ENCODE data around the gene OTOS. TPM values are rescaled to one million over a fixed set of nuclear protein-coding genes. Genes with fewer than 3 reads are reported as not detected.

Gene OTOS
- polyA plus RNA-seq, 4 donors = 0.21 to 0.55 (median 0.28) TPM

DNA sequence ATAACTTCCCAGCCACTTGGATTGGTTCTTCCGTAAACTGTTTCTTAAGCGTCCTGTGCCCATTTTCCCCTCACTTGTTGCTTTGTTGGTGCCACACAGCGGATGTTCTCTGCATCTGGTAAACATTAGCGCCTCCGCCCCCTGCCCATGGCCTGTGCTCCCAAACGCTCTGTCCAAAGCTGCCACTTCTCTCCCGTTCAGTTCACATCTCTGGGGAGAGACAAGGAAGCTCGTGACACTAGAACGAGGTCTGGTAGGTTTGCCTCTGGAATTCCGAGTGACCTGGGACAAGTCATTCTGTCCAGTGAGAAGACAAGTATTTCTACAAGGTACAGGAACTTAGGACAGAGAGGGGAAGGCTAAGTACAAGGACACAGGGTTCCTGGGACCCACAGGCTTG, 13.7 kb downstream of the OTOS start:
- DNase-seq (ENCODE audit: low read depth in 4 of 4, low spot score in 2 of 4) = no peak

DNA sequence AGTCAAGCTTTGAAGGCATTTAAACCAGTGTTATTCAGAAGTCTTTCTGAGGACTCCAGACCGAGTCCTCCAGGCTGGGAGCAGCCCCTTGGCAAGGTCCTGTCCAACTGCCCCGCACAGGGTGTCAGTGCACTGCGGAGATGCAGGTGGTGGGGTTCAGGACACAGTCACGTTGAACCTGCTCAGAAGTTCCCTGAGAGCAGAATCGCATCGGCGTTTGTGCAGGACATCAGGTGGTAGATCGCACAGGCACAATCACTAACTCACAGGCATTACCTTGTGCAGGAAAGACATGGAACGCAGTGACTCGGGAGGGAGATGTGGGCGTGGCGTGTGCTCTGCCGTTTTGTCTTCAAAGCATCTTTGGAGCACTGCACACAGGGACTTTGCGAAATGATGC, 14.7 kb downstream of the OTOS start:
- no peak for DNase-seq (ENCODE audit: low read depth in 4 of 4, low spot score in 2 of 4)

- no peak for DNase-seq (ENCODE audit: low read depth in 4 of 4, low spot score in 2 of 4)
Observed at GRCh38 chr2:240124651-240125030, 15.8 kb downstream of the OTOS start.

GRCh38 chr2:240123821-240124650, 16.4 kb downstream of the OTOS start:
- no peak for DNase-seq (ENCODE audit: low read depth in 4 of 4, low spot score in 2 of 4)

DNA sequence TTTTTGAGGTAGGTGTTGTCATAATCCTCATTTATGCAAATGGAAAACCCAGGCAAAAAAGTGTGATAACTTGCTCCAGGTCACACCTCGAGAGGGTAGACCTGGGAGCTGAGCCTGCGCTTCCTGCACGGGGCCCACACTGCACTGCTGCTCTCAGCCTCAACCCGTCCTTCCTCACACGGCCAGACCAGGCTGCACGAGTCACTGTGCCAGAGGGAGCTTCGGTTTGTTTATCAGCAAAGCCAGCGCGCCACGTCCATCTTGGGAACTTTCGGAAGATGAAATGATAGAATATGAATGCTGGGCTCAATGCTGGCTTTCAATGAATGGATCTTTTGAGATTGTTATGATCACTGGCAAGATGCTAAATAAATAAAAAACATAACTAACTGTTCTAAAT, 18.8 kb downstream of the OTOS start:
- no peak for DNase-seq (ENCODE audit: low read depth in 4 of 4, low spot score in 2 of 4)

GRCh38 chr2:240121190-240121589, 19.3 kb downstream of the OTOS start:
- DNase-seq (ENCODE audit: low read depth in 4 of 4, low spot score in 2 of 4) = no peak

- no peak for DNase-seq (ENCODE audit: low read depth in 4 of 4, low spot score in 2 of 4)
Observed at GRCh38 chr2:240114233-240114632, 26.2 kb downstream of the OTOS start.

GRCh38 chr2:240112914-240113690, 27.4 kb downstream of the OTOS start:
- DNase-seq (ENCODE audit: low read depth in 4 of 4, low spot score in 2 of 4) = no peak

DNA sequence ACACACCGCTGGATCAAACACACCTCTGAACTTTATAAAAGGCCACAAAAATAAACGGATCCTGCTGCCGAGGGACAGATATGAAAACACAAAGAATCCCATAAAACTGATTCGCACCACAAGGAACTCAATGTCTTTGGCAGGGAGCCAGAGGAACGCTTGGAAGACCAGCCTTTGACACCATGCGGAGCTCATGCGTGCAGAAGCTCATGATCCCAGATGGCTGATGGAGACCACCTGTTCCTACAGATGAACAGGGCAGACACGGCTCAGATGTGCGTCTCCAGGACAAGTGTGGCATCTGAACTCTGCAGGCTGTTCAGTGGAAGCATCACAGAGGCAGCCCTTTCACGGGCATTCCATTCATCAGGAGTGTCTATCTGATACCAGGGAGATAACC, 29.2 kb downstream of the OTOS start:
- peak; percentile 41 to 75 (median 52) for DNase-seq (ENCODE audit: low read depth in 4 of 4, low spot score in 2 of 4)

GRCh38 chr2:240109386-240109785, 31.1 kb downstream of the OTOS start:
- DNase-seq (ENCODE audit: low read depth in 4 of 4, low spot score in 2 of 4) = no peak

- DNase-seq (ENCODE audit: low read depth in 4 of 4, low spot score in 2 of 4) = no peak
Observed at GRCh38 chr2:240107477-240107796, 33.0 kb downstream of the OTOS start.

DNA sequence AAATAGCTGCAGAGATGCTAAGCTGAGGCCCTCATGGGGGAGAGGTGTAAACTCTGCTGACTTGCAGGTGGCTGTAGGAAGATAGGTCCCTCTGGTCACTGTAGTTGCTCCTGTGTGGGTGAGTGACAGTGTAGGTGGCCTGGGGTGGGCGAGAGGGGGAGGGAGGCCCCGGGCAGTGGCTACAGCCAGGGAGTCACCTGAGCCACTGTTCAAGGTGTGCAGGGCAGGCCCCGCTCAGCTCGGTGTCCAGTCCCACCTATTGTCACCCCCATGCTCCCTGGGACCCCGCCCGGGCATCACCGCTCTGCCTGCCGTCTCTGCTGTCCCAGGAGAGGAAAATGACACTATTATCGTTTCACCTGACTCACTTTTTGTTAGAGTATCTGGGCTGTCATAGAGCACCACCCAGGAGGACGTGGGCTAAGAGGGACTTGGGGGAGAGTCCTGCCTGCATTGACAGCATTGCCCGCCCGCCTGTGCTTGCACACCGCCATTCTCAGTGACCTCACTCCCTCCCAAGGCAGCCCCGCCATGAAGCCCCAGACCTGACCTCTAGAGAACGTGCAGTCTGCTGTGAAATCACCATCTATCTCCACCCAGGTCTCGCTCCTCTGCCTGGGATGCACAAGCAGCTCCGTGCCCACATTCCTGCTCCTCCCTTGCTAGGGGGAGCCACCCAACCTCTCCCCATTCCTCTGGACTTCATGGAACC, 33.5 kb downstream of the OTOS start:
- no peak for DNase-seq (ENCODE audit: low read depth in 4 of 4, low spot score in 2 of 4)

GRCh38 chr2:240105982-240106381, 34.5 kb downstream of the OTOS start:
- no peak for DNase-seq (ENCODE audit: low read depth in 4 of 4, low spot score in 2 of 4)

DNA sequence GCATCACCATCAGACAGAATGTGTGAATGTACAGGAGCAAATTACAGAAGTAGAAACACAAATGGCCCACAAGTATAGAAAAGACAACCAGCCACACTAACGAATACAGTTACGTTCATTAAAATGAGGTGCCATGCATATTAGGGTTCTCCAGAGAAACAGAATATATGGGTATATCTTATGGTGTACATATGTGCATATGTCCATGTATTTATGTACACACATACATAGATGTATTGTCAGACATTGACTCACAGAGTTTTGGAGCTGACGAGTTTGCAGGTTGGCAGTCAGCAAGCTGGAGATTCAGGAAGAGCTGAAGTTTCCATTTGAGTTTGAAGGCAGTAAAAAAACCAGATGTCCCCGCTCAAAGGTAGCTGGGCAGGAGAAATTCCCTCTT, 37.3 kb downstream of the OTOS start:
- DNase-seq (ENCODE audit: low read depth in 4 of 4, low spot score in 2 of 4) = no peak

GRCh38 chr2:240098349-240098748, 42.1 kb downstream of the OTOS start:
- DNase-seq (ENCODE audit: low read depth in 4 of 4, low spot score in 2 of 4) = no peak

GRCh38 chr2:240095556-240096523, 44.6 kb downstream of the OTOS start:
- DNase-seq (ENCODE audit: low read depth in 4 of 4, low spot score in 2 of 4) = no peak

- DNase-seq (ENCODE audit: low read depth in 4 of 4, low spot score in 2 of 4) = no peak
Observed at GRCh38 chr2:240089306-240089705, 51.2 kb downstream of the OTOS start.
